Kidney (tissue), 14 donors: ENCODE data around the gene UBALD2. TPM values are rescaled to one million over a fixed set of nuclear protein-coding genes. Genes with fewer than 3 reads are reported as not detected.
A peak's percentile ranks its signal among the peaks of the same experiment; 100 is the strongest.
"Not testable (repeated sequence)": the region's sequence is repeated elsewhere in the genome, so short reads cannot be mapped to it uniquely, and the experiment has no call there.

Source experiments
- DNase-seq, 5 donors: peaks; one replicate each; pipeline ENCODE4 v3.0.0-alpha.2; 2013 to 2020
- FAIRE-seq: peaks from 2 replicates; lab custom pipeline; 2012; peaks lifted over from hg19 to GRCh38; lab: Jason Lieb, UNC
- H3K27ac ChIP-seq, 2 donors: one replicate each; pipeline ENCODE4 v1.7.0; 2013; ENCODE audit warnings: low read depth in 2 of 2, low read length in 2 of 2, inconsistent platforms in 1 of 2
- H3K27me3 ChIP-seq: one replicate; pipeline ENCODE4 v1.7.1; 2013; ENCODE audit warnings: low read length, inconsistent platforms; ENCODE audit not compliant: control insufficient read depth, insufficient read depth
- H3K36me3 ChIP-seq, 3 donors: one replicate each; pipeline versions ENCODE4 v1.7.0 to v1.7.1; 2013; ENCODE audit warnings: low read length in 3 of 3, control low read depth in 1 of 3, inconsistent platforms in 1 of 3; ENCODE audit not compliant: insufficient read depth in 3 of 3, control insufficient read depth in 2 of 3
- H3K4me1 ChIP-seq, 3 donors: one replicate each; pipeline versions ENCODE4 v1.7.0 to v1.7.1; 2013; ENCODE audit warnings: low read length in 3 of 3, inconsistent platforms in 1 of 3, low read depth in 1 of 3; ENCODE audit not compliant: control insufficient read depth in 2 of 3, insufficient read depth in 2 of 3
- H3K4me3 ChIP-seq, 3 donors: one replicate each; pipeline versions ENCODE4 v1.7.0 to v1.8.1; 2013; ENCODE audit warnings: low read length in 3 of 3, control low read depth in 1 of 3, inconsistent platforms in 1 of 3
- H3K9ac ChIP-seq, 3 donors: one replicate each; pipeline versions ENCODE4 v1.7.0 to v1.7.1; 2013; ENCODE audit warnings: low read length in 3 of 3, control low read depth in 1 of 3, inconsistent platforms in 1 of 3
- H3K9me3 ChIP-seq, 3 donors: one replicate each; pipeline versions ENCODE4 v1.7.0 to v1.7.1; 2013; ENCODE audit warnings: low read length in 3 of 3, control low read depth in 1 of 3, inconsistent platforms in 1 of 3; ENCODE audit not compliant: control insufficient read depth in 2 of 3, insufficient read depth in 1 of 3
- CTCF ChIP-seq: IDR thresholded peaks from 3 replicates; pipeline ENCODE4 v1.5.1; 2012; ENCODE audit warnings: mild to moderate bottlenecking, moderate library complexity, borderline replicate concordance; ENCODE audit not compliant: insufficient read depth; ENCODE audit errors: extremely low read depth
- intact Hi-C: fragments of 100-400 bp; cut with DNase I; formaldehyde crosslinking; loops from one replicate; pipeline ENCODE4 v1.11.1; 2022
- polyA plus RNA-seq: library from polyadenylated mRNA; stranded (reverse); fragments of 350-450 nt; fragmentation: Illumina TruSeq; extraction: RNeasy Lipid Tissue Mini Kit (QIAGEN cat#74804); gene quantifications from one replicate; pipeline ENCODE4 v1.2.3, GENCODE V29; 2014; ENCODE audit warnings: low read depth, low replicate concordance; ENCODE audit not compliant: insufficient read depth
- total RNA-seq: library from RNA; stranded (reverse); fragmentation: NEBNext Ultra II Directional; extraction: Animal tissue kit (Norgen Biotek cat#: 25700); gene quantifications from one replicate; pipeline ENCODE4 v1.2.1, GENCODE V29; 2021
- donor health status: control.
- donor health status: control.
- donor health status: control.
- donor health status: control.
- donor health status: control.
- donor health status: DM: yes; HTN: yes; CAD: no.
- donor health status: Normal renal cell carcinoma (clear cell type).

Gene UBALD2
- total and polyA plus RNA-seq, 2 donors from 2014 or later, result 54.3 to 59.1 TPM

DNA sequence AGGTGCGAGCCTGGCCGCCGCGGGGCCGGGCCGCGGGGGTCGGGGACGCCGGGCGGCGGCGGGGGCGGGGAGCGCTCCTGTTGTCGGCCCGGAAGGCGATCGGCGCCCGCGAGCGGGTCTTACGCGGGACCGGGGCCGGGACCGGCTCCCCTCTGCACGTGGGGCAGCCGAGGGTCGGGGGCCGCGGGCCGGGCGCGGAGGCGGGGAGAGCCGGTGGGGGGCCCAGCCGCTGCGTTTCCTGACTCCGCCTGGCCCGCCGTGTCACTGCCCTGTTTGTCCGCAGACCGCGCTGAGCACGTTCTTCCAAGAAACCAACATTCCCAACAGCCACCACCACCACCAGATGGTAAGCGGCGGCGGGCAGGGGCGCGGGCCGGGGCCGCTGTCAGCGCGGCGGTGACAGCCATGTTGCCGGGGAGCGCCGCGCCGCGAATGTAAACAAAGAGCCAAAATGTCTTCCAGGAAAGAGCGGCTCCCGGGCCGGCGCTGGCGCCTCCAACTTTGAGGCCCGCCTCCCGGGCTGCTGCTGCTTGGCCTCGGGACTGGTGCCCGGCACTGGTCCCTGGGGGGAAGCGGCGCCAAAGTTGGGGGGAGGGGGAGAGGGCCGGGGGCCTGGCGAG is 586 bp downstream of the UBALD2 start:
- no peak for FAIRE-seq
- intact Hi-C loops, result no loop called here
- H3K27ac ChIP-seq, result peak overlapping the region; percentile 82 to 92
- no peak for TF ChIP-seq CTCF
- peak overlapping the region; percentile 64 to 87 (median 72) for H3K4me3 ChIP-seq
- DNase-seq, result peak in 3 of 5 donors; percentile 76 to 94 (median 81)
- no peaks in the 10 kb centered on the region for H3K36me3 ChIP-seq
- no peaks in the 10 kb centered on the region for H3K9me3 ChIP-seq
- H3K9ac ChIP-seq, result peak overlapping the region in 1 of 3 donors; percentile 74
- no peaks in the 10 kb centered on the region for H3K27me3 ChIP-seq
- peaks cover 10 to 46% (median 35%) of the 10 kb centered on the region in 3 donors for H3K4me1 ChIP-seq

GRCh38 chr17:76266244-76266938 is 1.2 kb downstream of the UBALD2 start:
- Histone ChIP-seq H3K4me3 (peak overlapping the region; percentile 59 to 87 (median 72)), H3K27me3 (no peaks in the 10 kb centered on the region), H3K36me3 (no peaks in the 10 kb centered on the region), H3K27ac (peak overlapping the region; percentile 82 to 92), H3K9me3 (no peaks in the 10 kb centered on the region), H3K4me1 (peaks cover 10 to 49% (median 38%) of the 10 kb centered on the region in 3 donors), H3K9ac (peak overlapping the region; percentile 48 to 74 (median 50))
- DNase-seq (no peak), FAIRE-seq (no peak)
- no peak for TF ChIP-seq CTCF
- intact Hi-C loops, result no loop called here

DNA sequence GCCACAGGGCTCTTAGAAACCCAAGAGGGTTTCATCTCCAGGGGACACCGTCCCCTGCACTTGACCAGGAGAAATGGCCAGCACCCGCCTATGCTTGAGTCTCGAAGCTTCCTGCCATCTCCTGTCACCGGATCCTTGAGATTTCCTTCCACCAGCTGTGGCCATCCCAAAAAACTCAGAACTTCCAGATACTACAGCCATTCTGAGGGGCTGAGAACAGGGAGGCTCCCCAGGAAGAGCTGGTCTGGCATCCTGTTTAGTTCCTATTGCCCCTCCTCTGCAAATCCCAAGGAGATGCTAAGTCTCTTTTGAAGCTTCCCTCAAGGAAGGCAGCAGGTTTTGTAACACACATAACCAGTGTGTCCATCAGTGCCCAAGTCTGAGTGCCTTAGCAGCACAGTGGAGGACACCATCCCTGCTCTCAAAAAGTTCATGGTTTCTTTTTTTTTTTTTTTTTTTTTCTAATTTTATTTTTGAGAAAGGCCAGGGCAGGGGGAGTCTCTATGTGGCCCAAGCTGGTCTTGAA is 2.0 kb downstream of the UBALD2 start:
- peak overlapping the region in 2 of 3 donors; percentile 50 to 74 for H3K9ac ChIP-seq
- H3K27me3 ChIP-seq, result no peaks in the 10 kb centered on the region
- no peaks in the 10 kb centered on the region for H3K9me3 ChIP-seq
- no peak for TF ChIP-seq CTCF
- H3K4me3 ChIP-seq, result peak overlapping the region; percentile 59 to 87 (median 72)
- peak in 1 of 5 donors; percentile 47 for DNase-seq
- intact Hi-C loops, result no loop called here
- H3K4me1 ChIP-seq, result peaks cover 10 to 50% (median 38%) of the 10 kb centered on the region in 3 donors
- peak overlapping the region; percentile 82 to 92 for H3K27ac ChIP-seq
- no peaks in the 10 kb centered on the region for H3K36me3 ChIP-seq
- FAIRE-seq, result no peak

DNA sequence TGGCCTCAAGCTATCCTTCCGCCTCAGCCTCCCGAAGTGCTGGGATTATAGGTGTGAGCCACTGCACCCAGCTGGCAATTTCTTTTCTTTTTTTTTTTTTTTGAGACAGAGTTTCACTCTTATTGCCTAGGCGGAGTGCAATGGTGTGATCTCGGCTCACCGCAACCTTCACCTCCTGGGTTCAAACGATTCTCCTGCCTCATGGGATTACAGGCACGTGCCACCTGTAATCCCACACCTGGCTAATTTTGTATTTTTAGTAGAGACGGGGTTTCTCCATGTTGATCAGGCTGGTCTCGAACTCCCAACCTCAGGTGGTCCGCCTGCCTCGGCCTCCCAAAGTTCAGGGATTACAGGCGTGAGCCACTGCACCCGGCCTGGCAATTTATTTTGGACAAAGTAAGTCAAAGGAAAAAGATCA is 2.4 kb downstream of the UBALD2 start:
- H3K4me3 ChIP-seq, H3K36me3 ChIP-seq, intact Hi-C loops, FAIRE-seq, H3K27me3 ChIP-seq, H3K9me3 ChIP-seq: not testable (repeated sequence)
- DNase-seq, result peak in 1 of 5 donors; percentile 45
- H3K4me1 ChIP-seq, result peaks cover 7 to 54% (median 38%) of the 10 kb centered on the region in 3 donors
- H3K9ac ChIP-seq, result peak overlapping the region in 1 of 3 donors; percentile 13
- peak overlapping the region; percentile 33 to 78 for H3K27ac ChIP-seq
